Neural cell (in vitro differentiated cells): ENCODE measurements around the gene RHOF.

Source experiments
- EP300 ChIP-seq: fragments of 450-650 bp; conservative IDR thresholded peaks from 2 replicates; pipeline ENCODE4 v1.6.1; 2014; ENCODE audit warnings: antibody characterized with exemption, mild to moderate bottlenecking, moderate library complexity; ENCODE audit not compliant: poor library complexity, severe bottlenecking
- TF ChIP-seq, protein P1 (sequence below): fragments of 450-650 bp; IDR thresholded peaks from 2 replicates; pipeline ENCODE4 v1.5.1; 2014; ENCODE audit warnings: antibody characterized with exemption, mild to moderate bottlenecking, moderate library complexity; ENCODE audit not compliant: poor library complexity, severe bottlenecking

GRCh38 chr12:121797937-121798786 lies 4.7 kb upstream of the RHOF start:
- no peak for TF ChIP-seq EP300
- TF ChIP-seq, protein P1, sequence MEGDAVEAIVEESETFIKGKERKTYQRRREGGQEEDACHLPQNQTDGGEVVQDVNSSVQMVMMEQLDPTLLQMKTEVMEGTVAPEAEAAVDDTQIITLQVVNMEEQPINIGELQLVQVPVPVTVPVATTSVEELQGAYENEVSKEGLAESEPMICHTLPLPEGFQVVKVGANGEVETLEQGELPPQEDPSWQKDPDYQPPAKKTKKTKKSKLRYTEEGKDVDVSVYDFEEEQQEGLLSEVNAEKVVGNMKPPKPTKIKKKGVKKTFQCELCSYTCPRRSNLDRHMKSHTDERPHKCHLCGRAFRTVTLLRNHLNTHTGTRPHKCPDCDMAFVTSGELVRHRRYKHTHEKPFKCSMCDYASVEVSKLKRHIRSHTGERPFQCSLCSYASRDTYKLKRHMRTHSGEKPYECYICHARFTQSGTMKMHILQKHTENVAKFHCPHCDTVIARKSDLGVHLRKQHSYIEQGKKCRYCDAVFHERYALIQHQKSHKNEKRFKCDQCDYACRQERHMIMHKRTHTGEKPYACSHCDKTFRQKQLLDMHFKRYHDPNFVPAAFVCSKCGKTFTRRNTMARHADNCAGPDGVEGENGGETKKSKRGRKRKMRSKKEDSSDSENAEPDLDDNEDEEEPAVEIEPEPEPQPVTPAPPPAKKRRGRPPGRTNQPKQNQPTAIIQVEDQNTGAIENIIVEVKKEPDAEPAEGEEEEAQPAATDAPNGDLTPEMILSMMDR = no peak
